Measurements from ENCODE around the gene IKZF2. TPM values are rescaled to one million over a fixed set of nuclear protein-coding genes. Genes with fewer than 3 reads are reported as not detected.

IKZF2 gene
- total RNA-seq, 1 experiment from 2014 or later: 0.44 TPM

GRCh38 chr2:213172641-213173040 is 21.2 kb upstream of the IKZF2 start:
- DNase-seq (ENCODE audit: low read depth, low spot score): no peak
- intact Hi-C loops (cut with micrococcal nuclease; ENCODE audit: unreplicated experiment): no loop called here
- CTCF ChIA-PET: no interaction called here

GRCh38 chr2:213171147-213171546 is 19.7 kb upstream of the IKZF2 start:
- Histone ChIP-seq H3K4me3 (ENCODE audit: low read depth in 2 of 2, low read length in 2 of 2) (no peak overlapping the region), H3K4me1 (ENCODE audit: control insufficient read depth, insufficient read depth, low read length) (no peaks in the 10 kb centered on the region), H3K36me3 (ENCODE audit: control insufficient read depth, insufficient read depth, low read length) (no peaks in the 10 kb centered on the region), H3K27ac (ENCODE audit: low read length) (no peak overlapping the region), H3K9me3 (ENCODE audit: control insufficient read depth, insufficient read depth, low read depth, low read length) (no peaks in the 10 kb centered on the region), H3K27me3 (ENCODE audit: control insufficient read depth, insufficient read depth, low read length) (no peaks in the 10 kb centered on the region)
- ChIA-PET CTCF (no interaction called here), POLR2A (no interaction called here)
- ATAC-seq (no peak), DNase-seq (ENCODE audit: low read depth, low spot score) (no peak)
- no peak for TF ChIP-seq SIN3A (IDR thresholded peaks at IDR 0.05; ENCODE audit: borderline replicate concordance, insufficient read depth, low read depth, low read length)
- no peak for TF ChIP-seq POLR2AphosphoS5 (IDR thresholded peaks at IDR 0.05; ENCODE audit: low read depth, low read length)
- no peak for TF ChIP-seq TCF7L2 (IDR thresholded peaks at IDR 0.05; ENCODE audit: low read depth, low read length)
- no peak for TF ChIP-seq REST (IDR thresholded peaks at IDR 0.05; ENCODE audit: insufficient read depth in 1 of 2, low read depth in 2 of 2, low read length in 1 of 2)
- no peak for TF ChIP-seq CTCF (IDR thresholded peaks at IDR 0.05)
- intact Hi-C loops (cut with micrococcal nuclease; ENCODE audit: unreplicated experiment) (no loop called here), in situ Hi-C loops (cut with HindIII; ENCODE audit: low pct_unique_long_range_greater_than_20kb, low sequenced_read_pairs) (no loop called here)
- no TSS peak for BruUV-seq (replicated peaks)

More at GRCh38 chr2:213172641-213173040, 21.2 kb upstream of the IKZF2 start:
- H3K36me3 ChIP-seq (ENCODE audit: control insufficient read depth, insufficient read depth, low read length): no peaks in the 10 kb centered on the region
- H3K27ac ChIP-seq (ENCODE audit: low read length): no peak overlapping the region
- in situ Hi-C loops (cut with HindIII; ENCODE audit: low pct_unique_long_range_greater_than_20kb, low sequenced_read_pairs): no loop called here
- H3K4me1 ChIP-seq (ENCODE audit: control insufficient read depth, insufficient read depth, low read length): no peaks in the 10 kb centered on the region
- no peaks in the 10 kb centered on the region for H3K9me3 ChIP-seq (ENCODE audit: control insufficient read depth, insufficient read depth, low read depth, low read length)
- H3K4me3 ChIP-seq (ENCODE audit: low read depth in 2 of 2, low read length in 2 of 2): no peak overlapping the region
- POLR2A ChIA-PET: no interaction called here
- no peaks in the 10 kb centered on the region for H3K27me3 ChIP-seq (ENCODE audit: control insufficient read depth, insufficient read depth, low read length)
- no peak for ATAC-seq
- BruUV-seq (replicated peaks): no TSS peak
- TF ChIP-seq POLR2AphosphoS5 (IDR thresholded peaks at IDR 0.05; ENCODE audit: low read depth, low read length) (no peak), REST (IDR thresholded peaks at IDR 0.05; ENCODE audit: insufficient read depth in 1 of 2, low read depth in 2 of 2, low read length in 1 of 2) (no peak), TCF7L2 (IDR thresholded peaks at IDR 0.05; ENCODE audit: low read depth, low read length) (no peak), CTCF (IDR thresholded peaks at IDR 0.05) (no peak), SIN3A (IDR thresholded peaks at IDR 0.05; ENCODE audit: borderline replicate concordance, insufficient read depth, low read depth, low read length) (no peak)
